Measurements from ENCODE around the gene ENTREP1.
"Not testable (repeated sequence)": the region's sequence is repeated elsewhere in the genome, so short reads cannot be mapped to it uniquely, and the experiment has no call there.

Gene ENTREP1, protein sequence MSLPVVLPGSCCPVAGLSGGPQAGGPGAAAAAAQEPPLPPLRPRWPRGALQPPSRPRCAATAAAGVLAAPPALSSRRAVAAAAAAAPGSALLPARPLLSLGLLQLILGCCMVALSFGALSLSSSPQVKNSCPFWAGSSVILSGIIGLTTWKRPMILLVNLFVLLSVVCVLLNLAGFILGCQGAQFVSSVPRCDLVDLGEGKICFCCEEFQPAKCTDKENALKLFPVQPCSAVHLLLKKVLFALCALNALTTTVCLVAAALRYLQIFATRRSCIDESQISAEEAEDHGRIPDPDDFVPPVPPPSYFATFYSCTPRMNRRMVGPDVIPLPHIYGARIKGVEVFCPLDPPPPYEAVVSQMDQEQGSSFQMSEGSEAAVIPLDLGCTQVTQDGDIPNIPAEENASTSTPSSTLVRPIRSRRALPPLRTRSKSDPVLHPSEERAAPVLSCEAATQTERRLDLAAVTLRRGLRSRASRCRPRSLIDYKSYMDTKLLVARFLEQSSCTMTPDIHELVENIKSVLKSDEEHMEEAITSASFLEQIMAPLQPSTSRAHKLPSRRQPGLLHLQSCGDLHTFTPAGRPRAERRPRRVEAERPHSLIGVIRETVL

DNA sequence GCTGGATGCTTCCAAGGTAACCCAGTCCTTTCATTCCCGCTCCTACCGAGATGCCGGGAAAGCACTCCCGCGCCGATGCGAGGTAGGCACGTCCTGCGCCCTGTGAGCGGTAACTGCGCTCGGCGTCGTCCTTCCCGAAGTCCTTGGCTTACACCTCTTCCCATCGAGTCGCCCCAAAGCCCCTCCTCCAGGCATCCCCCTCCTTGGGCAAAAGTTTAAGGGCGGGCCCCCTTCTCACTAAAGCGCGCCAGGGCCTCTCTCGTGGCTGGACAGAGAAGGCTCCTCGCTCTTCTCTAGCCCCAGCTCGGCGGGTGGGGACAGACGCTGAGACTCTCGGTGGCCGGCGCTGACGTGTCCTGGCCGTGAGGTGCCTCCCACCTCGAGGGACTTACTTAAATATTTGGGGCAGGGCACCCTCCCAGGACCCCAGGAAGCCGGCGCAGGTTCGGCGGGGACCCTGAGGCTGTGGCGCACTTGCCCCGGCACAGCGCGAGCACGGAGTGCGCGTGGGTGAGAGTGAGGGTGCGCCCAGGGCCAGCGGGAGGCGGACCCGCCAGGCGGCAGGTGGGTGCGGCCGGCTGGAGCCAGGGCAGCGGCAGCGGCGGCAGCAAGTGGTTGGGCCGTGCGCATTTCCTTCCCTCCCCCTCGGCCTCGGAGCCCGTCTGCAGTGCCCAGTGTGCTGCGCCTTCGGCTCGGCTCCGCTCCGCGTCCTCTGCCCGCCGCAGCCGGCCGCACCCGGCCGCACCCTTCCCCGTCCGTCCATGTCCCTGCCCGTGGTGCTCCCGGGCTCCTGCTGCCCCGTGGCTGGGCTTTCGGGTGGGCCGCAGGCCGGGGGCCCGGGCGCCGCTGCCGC, at the start of gene ENTREP1:
TSS of gene ENTREP1 (plus strand) at position 667 of the 853 bp plus-strand sequence. CDS start at position 762, 95 bp downstream.
- no peak for DNase-seq (ENCODE audit: extremely low read depth in 1 of 2, low read depth in 1 of 2)

DNA sequence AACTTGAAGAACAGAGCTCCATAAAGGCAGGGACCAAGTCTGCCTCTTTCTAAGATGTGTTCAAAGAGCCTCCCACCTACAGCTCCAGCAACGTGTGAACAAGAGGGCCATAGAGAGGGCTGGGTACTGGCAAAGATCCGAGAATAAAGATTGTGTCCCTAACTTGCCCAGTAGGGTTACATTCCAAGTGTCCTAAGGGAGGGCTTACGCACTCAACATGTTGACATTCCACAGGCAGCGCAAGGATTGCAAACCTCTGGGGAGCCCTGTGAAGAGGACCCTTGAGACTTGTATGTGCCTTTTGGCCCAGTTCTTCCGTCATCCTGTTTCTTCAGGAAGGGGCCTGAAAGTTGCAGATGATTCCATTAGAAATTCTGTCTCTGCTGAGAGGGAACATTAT, 48.2 kb upstream of the ENTREP1 start:
- no peak for DNase-seq (ENCODE audit: extremely low read depth in 1 of 2, low read depth in 1 of 2)

DNA sequence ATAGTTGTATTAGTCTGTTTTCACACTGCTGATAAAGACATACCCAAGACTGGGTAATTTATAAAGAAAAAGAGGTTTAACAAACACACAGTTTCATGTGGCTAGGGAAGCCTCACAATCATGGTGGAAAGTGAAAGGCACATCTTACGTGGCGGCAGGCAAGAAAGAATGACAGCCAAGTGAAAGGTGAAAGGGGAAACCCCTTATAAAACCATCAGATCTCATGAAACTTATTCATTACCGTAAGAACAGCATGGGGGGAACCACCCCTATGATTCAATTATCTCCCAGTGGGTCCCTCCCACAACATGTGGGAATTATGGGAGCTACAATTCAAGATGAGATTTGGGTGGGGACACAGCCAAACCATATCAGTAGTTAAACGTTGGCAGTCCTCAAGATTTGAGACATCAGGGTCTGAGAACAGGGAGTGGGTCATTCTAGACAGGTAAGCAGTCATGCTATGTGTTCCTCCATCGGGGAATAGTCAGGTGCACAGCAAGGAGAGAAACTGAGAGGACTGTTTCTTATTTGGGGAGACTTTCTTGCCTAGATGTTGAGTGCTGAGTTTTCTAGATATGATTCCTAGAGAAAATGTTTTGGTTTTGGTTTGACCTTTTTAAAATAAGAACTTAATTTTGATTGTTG, 45.8 kb upstream of the ENTREP1 start:
- no peak for DNase-seq (ENCODE audit: extremely low read depth in 1 of 2, low read depth in 1 of 2)

DNA sequence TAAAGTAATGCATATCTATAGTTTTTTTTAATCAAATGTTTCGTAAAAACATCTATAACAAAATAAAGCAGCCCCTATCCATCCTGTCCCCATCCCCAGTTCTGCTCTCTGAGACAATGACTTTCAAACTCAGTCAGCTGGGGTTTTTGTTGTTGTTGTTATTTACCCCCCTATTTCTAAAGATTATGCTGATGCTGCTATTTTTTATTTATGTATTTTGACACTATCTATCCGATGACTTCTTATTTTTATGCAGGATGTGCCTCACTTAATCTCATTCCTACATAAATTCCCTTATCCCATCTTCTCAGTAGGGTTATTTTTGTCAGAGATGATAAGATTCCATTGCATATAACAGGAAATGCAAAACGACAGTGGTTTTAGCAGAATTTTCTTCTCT, 45.3 kb upstream of the ENTREP1 start:
- no peak for DNase-seq (ENCODE audit: extremely low read depth in 1 of 2, low read depth in 1 of 2)

DNA sequence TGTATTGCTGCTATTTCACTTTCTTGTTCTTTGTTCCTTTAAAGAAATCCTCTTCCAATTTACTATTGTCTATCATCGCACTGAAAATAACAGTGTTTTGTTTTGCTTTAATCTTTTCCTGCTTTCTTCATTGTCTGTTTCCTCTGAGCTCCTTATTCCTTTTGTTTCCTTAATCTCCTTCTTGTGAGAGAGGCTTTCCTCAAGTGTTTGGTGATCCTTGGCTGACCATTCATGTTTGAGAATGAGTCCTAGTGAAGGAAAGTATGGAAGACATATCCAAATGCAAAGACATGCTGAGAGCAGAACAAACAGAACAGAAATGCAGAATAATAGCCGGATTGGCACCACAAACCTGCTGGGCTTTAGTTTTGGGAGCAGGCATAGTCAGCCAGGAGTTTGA, 42.0 kb upstream of the ENTREP1 start:
- no peak for DNase-seq (ENCODE audit: extremely low read depth in 1 of 2, low read depth in 1 of 2)

DNA sequence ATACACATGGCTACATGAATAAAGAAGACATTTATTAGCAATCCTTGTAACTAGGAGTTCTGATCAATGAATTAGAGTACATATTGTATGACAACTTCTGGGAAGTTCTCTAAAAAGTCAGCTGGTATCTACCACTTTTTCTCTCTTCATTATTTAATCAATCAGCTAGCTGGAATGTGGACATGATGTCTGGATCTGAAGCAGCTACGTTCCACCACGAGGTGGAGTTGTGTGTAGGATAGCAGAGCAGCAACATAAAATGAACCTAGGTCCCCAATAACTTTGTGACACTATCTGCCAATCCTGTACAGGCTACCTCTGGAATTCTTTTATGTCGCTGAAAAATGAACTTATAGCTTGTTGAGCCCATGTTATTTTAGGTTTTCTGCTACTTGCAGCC, 32.9 kb upstream of the ENTREP1 start:
- DNase-seq (ENCODE audit: extremely low read depth in 1 of 2, low read depth in 1 of 2) = no peak

DNA sequence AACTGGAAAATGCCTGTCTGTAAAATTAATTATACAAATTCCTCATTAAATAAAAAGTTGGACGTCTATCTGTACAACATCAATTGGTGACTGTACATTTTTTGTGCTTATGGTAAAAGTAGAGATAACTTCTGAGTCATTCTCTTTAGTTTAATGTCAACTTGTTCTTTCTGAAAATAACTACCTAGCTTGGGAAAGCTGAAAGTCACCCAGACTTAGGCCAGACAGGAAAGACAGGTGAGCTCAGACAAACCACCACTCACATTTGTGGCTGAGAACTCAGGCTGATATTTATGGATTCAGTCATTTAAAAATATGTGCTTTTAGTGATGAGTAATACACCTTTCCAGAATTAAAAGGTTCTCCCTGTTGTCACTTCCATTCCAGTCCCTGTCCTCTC, 31.9 kb upstream of the ENTREP1 start:
- DNase-seq (ENCODE audit: extremely low read depth in 1 of 2, low read depth in 1 of 2) = no peak

DNA sequence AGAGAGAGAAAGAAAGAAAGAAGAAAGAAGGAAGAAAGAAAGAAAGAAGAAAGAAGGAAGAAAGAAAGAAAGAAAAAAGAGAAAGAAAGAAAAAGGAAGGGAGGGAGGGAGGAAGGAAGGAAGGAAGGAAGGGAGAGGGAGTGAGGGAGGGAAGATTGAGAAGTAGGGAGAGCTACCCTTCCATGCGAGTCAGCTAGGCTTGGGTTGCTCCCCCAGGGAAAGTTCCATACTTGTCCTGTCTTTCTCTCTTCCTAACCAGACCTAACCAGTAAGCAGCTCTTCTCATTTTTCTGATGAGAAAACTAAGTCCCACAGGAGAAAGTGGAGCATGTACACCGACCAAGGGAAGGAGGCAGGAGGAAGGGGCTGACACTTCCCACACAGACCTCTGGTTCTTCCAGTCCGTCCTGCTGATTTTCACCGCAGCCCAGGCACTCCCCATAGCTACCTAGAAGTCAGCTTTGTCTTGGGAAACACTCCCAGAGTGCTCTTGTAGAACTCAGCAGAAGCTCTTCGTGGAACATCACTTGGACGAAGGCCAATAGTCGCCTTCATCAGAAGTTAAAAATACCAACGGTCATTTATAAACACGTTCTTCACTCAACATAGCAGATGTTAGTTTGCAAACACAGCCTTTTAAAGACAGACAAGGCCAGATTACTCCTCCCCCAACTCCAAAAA, 29.0 kb upstream of the ENTREP1 start:
- DNase-seq (ENCODE audit: extremely low read depth in 1 of 2, low read depth in 1 of 2) = no peak

DNA sequence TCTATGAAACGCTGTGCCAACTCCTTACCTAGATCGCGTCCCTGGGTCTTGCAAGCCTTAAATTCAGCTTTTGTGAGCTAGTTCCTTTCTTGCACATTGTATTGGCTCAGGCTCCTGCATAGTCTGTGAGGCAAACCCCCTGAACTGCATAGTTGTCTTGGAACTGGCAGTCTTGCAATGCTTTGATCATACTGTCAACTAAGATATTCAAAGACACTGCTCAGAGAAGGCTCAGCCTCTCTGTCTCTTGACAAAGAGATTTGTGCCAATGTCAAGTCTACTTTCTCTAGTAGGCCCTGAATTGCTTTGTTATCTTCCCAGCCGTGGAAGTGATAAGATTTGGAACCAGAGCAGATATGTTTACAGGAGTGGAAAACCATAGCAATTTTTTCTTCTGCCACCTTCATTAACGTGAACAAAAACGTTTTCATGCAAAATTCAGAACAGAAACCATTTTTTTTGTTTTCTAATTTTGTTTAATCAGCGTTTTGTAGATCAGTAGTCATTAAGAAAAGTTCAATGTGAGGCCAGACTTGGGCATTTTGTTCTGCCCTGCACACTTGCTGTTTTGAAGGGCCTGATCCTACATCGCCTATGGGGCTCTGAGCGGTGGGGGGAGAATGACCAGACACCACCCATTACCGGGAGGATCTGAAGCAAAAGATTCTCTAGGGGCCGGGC, 27.6 kb upstream of the ENTREP1 start:
- DNase-seq (ENCODE audit: extremely low read depth in 1 of 2, low read depth in 1 of 2) = no peak

DNA sequence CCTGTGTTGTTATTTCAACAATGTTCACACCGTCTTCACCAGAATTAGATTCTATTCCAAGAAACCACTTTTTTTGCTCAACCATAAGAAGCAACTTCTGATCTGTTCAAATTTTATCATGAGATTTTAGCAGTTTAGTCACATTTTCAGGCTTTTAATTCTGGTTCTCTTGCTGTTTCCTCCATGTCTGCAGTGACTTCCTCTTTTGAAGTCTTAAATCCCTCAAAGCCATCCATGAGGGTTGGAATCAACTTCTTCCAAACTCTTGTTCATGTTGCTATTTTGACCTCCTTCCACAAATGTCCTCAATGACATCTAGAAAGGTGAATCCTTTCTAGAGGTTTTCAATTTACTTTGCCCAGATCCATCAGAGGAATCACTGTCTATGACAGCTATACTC, 25.7 kb upstream of the ENTREP1 start:
- no peak for DNase-seq (ENCODE audit: extremely low read depth in 1 of 2, low read depth in 1 of 2)

DNA sequence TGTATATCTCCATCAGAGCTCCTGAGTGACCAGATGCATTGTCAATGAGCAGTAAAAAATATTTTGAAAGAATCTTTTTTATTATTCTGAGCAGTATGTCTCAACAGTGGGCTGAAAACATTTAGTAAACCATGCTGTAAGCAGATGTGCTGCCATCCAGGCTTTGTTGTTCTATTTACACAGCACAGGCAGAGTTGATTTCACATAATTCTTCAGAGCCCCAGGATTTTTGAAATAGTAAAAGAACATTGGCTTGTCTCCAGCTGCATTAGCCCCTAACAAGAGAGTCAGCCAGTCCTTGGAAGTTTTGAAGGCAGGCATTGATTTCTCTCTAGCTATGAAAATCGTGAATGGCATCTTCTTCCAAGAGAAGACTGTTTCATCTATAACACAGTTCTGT, 25.2 kb upstream of the ENTREP1 start:
- no peak for DNase-seq (ENCODE audit: extremely low read depth in 1 of 2, low read depth in 1 of 2)

DNA sequence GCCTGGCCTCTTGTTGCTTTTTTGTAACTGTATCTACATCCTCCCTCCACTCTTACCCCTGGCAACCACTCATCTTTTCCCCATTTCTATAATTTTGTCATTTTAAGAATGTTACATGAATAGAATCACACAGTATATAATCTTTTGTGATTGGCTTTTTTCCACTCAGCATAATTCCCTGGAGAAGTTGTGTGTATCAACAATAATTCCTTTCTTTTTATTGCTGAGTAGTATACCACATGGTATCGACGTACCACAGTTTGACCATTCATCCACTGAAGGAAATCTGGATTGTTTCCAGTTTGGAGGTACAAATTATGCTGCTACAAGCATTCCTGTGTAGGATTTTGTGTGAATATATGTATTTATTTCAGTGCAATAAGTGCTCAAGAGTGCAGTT, 21.7 kb upstream of the ENTREP1 start:
- no peak for DNase-seq (ENCODE audit: extremely low read depth in 1 of 2, low read depth in 1 of 2)

DNA sequence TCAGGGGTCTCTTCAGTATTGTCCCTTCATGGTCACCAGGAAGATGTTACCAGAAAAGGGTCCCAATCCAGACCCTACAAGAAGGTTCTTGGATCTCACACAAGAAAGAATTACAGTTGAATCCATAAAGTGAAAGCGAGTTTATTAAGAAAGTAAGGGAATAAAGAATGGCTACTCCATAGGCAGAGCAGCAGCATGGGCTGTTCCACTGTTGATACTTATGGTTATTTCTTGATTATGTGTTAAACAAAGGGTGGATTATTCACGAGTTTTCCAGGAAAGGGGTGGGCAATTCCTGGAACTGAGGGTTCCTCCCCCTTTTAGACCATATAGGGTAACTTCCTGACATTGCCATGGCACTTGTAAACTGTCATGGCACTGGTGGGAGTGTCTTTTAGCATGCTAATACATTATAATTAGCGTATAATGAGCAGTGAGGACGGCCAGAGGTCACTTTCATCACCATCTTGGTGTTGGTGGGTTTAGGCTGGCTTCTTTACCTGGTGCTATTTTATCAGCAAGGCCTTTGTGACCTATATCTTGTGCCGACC, 18.0 kb upstream of the ENTREP1 start:
- DNase-seq (ENCODE audit: extremely low read depth in 1 of 2, low read depth in 1 of 2) = not testable (repeated sequence)

DNA sequence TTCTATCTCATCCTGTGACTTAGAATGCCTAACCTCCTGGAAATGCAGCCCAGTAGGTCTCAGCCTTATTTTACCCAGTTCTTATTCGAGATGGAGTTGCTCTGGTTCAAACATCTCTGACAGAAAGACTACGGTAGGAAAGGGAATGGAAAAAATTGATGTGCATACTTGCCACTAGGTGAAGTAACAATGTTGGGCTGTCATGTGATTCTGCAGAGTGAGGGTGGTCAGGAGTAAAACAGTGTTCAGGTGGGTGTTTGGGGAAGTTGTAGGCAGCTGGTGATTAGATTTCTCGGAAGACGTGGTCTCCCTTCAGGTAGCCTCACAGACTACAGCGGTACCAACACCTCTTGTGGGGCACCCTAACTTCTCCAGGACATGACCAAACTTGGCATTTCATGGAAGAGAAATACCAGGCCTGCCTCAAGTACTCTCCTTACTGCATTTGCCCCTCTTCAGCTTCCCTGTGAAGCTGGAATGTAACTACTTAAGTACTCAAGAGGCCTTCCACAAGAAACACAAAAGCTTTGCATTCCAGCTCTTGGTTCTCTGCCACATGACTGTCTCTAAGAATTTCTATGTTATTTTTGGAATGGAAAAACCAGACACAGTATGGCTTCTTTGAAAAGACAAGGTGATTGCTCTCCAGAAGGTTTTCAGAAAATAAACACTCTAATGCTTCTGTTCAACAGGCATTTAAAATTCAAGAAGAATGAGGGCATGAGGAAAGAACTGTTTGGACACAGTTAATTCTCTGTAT, 17.4 kb upstream of the ENTREP1 start:
- DNase-seq (ENCODE audit: extremely low read depth in 1 of 2, low read depth in 1 of 2) = no peak

DNA sequence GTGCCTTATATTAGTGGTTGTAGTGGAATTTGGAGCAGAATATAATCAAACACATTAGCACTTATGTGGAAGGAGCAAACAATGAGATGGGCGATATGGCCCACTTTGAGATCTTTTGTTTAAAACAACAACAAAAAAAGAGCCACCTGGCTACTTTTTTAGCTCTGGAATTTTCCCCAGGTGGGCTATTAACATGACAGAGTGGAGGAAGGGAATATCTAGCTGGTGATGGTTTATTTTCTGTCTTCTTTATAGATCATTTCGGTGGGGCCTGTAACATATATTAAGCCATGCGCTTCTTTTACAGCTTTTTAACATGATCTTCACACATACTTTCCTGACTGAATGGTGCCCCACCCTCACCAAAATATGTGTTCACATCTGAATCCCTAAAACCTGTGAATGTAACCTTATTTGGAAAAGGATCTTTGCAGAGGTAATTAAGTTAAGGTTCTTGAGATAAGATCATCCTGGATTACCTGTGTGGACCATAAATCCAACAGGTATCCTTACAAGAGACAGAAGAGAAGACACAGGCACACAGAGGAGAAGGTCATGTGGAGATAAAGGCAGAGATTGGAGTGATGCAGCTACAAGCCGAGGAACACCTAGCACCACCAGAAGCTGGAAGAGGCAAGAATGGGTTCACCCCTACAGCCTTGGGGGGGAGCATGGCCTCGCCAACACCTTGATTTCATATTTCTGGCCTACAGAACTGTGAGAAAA, 16.6 kb upstream of the ENTREP1 start:
- no peak for DNase-seq (ENCODE audit: extremely low read depth in 1 of 2, low read depth in 1 of 2)

DNA sequence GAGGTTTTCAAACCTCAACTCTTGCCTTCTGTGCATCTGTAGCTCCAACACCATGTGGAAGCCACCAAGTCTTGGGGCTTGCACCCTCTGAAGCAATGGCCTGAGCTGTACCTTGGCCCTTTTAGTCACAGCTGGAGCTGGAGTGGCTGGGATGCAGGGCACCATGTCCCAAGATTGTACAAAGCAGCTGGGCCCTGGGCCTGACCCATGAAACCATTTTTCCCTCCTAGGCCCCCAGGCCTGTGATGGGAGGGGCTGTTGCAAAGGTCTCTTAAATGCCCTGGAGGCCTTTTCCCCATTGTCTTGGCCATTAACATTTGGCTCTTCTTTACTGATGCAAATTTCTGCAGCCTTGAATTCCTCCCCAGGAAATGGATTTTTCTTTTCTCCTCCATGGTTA, 11.8 kb upstream of the ENTREP1 start:
- DNase-seq (ENCODE audit: extremely low read depth in 1 of 2, low read depth in 1 of 2) = no peak

DNA sequence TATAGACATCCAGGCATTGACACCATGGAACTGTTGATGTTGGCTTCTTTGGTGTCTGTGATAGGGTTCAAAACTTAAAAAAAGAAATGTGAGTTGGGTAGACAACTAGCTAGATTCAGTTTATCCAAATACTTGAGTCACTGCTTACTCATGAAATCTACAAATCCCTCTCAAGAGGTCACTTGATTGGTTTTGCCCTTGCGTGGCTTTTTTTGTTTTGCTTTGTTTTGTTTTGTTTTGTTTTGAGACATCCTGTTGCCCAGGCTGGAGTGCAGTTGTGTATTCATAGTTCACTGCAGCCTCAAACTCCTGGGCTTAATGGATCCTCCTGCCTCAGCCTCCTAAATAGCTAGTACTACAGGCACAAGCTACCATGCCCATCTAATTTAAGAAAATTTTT, 10.5 kb upstream of the ENTREP1 start:
- DNase-seq (ENCODE audit: extremely low read depth in 1 of 2, low read depth in 1 of 2) = no peak

DNA sequence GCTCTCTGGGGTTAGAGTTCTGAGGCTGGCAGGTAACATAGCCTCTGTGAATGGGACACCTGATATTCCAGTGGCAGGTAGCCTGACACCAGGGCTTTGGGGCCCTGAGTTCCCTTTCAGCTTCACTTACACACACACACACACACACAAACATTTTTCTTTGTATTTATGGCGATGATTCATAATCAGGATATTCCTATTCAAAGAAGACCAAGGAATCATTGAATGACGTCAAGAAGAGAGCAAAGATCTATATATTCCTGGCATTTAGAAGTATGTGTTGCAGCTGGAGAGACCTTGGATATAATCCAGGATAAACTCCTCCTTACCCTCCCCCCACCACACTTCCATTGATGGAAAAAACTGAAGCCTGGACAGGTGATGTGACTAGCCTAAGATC, 7.9 kb upstream of the ENTREP1 start:
- no peak for DNase-seq (ENCODE audit: extremely low read depth in 1 of 2, low read depth in 1 of 2)
